PC-3 (cell line): ENCODE measurements around the gene ADM2. TPM values are rescaled to one million over a fixed set of nuclear protein-coding genes. Genes with fewer than 3 reads are reported as not detected.

ENCODE experiments used
- ATAC-seq: fragments of 200-7000 bp; cut with Tn5 transposase; 2 replicates; pipeline ENCODE4 v1.9.1; 2020; ENCODE audit warnings: mild to moderate bottlenecking, moderate library complexity
- BruUV-seq: library from RNA; stranded (reverse); fragments of 400-500 nt; replicated peaks from 2 replicates; lab custom pipeline; 2021; lab: Mats Ljungman, UMichigan
- CTCF ChIA-PET: fragments of 300-600 bp; sonication (Branson Sonifier 250); formaldehyde crosslinking; loops from one replicate; lab custom pipeline; 2022; ENCODE audit warnings: antibody characterized with exemption; lab: Charles Lee
- POLR2A ChIA-PET: fragments of 300-600 bp; sonication (Branson Sonifier 250); formaldehyde crosslinking; loops from one replicate; lab custom pipeline; 2022; ENCODE audit warnings: antibody characterized with exemption; ENCODE audit not compliant: unreplicated experiment; lab: Charles Lee
- DNase-seq: peaks from one replicate; pipeline ENCODE4 v3.0.0-alpha.2; 2015
- H2AFZ ChIP-seq: fragments of 300-600 bp; sonication (generic); 2 replicates; pipeline ENCODE4 v1.6.0; 2016; ENCODE audit warnings: antibody characterized with exemption, low read length
- H3F3A ChIP-seq: fragments of 300-600 bp; sonication (generic); one replicate; pipeline ENCODE4 v1.6.0; 2017; ENCODE audit warnings: antibody characterized with exemption, low read length, control low read depth, mild to moderate bottlenecking; ENCODE audit not compliant: unreplicated experiment
- H3K27ac ChIP-seq: fragments of 300-600 bp; sonication (generic); 2 replicates; pipeline ENCODE4 v1.5.1; 2016; ENCODE audit warnings: mild to moderate bottlenecking, low read length
- H3K27me3 ChIP-seq: fragments of 300-600 bp; sonication (generic); 2 replicates; pipeline ENCODE4 v1.6.1; 2016; ENCODE audit warnings: low read length, mixed read lengths
- H3K36me3 ChIP-seq: fragments of 300-600 bp; sonication (generic); 2 replicates; pipeline ENCODE4 v1.6.1; 2016; ENCODE audit warnings: low read depth, mixed run types, low read length, mixed read lengths
- H3K4me1 ChIP-seq: fragments of 300-600 bp; sonication (generic); 2 replicates; pipeline ENCODE4 v1.5.1; 2016; ENCODE audit warnings: low read length; ENCODE audit not compliant: insufficient read depth
- H3K4me2 ChIP-seq: fragments of 300-600 bp; sonication (generic); 2 replicates; pipeline ENCODE4 v1.6.0; 2016; ENCODE audit warnings: low read length
- H3K4me3 ChIP-seq: fragments of 300-600 bp; sonication (generic); 2 replicates; pipeline ENCODE4 v1.5.1; 2016; ENCODE audit warnings: mild to moderate bottlenecking, low read length, mixed read lengths
- H3K79me2 ChIP-seq: fragments of 300-600 bp; sonication (generic); 2 replicates; pipeline ENCODE4 v1.6.1; 2017; ENCODE audit warnings: low read length, mixed read lengths
- H3K9ac ChIP-seq: fragments of 300-600 bp; sonication (generic); 2 replicates; pipeline ENCODE4 v1.6.0; 2016; ENCODE audit warnings: mild to moderate bottlenecking, low read length
- H3K9me2 ChIP-seq: fragments of 300-600 bp; sonication (generic); replicated peaks from 2 replicates; pipeline ENCODE4 v1.6.1; 2016; ENCODE audit warnings: mixed run types, low read length, mixed read lengths
- H3K9me3 ChIP-seq: fragments of 300-600 bp; sonication (generic); 2 replicates; pipeline ENCODE4 v1.6.1; 2016; ENCODE audit warnings: low read length, mixed read lengths
- H4K20me1 ChIP-seq: fragments of 300-600 bp; sonication (generic); 2 replicates; pipeline ENCODE4 v1.6.1; 2016; ENCODE audit warnings: low read length, mixed read lengths
- CTCF ChIP-seq: fragments of 300-600 bp; sonication (generic); conservative IDR thresholded peaks from 2 replicates; pipeline ENCODE4 v1.5.1; 2017; ENCODE audit warnings: antibody characterized with exemption, low read depth, mild to moderate bottlenecking, low read length
- EZH2 ChIP-seq: fragments of 300-600 bp; sonication (generic); IDR thresholded peaks from one replicate; pipeline ENCODE4 v1.6.1; 2017; ENCODE audit warnings: antibody characterized with exemption, mild to moderate bottlenecking, low read length; ENCODE audit not compliant: unreplicated experiment
- EZH2phosphoT487 ChIP-seq: fragments of 300-600 bp; sonication (generic); IDR thresholded peaks from 2 replicates; pipeline ENCODE4 v1.6.1; 2018; ENCODE audit warnings: mild to moderate bottlenecking, antibody characterized with exemption, low read length, borderline replicate concordance
- intact Hi-C: fragments of 100-400 bp; cut with micrococcal nuclease; formaldehyde crosslinking; loops from 2 replicates; pipeline ENCODE4 v1.9.0; 2023
- total RNA-seq: library from RNA; depleted of rRNA; stranded (reverse); fragments of >200 nt; gene quantifications from 2 replicates; pipeline ENCODE4 v1.2.3, GENCODE V29; 2014

Gene ADM2
- total RNA-seq, 1 experiment from 2014 or later: 1.8 TPM

DNA sequence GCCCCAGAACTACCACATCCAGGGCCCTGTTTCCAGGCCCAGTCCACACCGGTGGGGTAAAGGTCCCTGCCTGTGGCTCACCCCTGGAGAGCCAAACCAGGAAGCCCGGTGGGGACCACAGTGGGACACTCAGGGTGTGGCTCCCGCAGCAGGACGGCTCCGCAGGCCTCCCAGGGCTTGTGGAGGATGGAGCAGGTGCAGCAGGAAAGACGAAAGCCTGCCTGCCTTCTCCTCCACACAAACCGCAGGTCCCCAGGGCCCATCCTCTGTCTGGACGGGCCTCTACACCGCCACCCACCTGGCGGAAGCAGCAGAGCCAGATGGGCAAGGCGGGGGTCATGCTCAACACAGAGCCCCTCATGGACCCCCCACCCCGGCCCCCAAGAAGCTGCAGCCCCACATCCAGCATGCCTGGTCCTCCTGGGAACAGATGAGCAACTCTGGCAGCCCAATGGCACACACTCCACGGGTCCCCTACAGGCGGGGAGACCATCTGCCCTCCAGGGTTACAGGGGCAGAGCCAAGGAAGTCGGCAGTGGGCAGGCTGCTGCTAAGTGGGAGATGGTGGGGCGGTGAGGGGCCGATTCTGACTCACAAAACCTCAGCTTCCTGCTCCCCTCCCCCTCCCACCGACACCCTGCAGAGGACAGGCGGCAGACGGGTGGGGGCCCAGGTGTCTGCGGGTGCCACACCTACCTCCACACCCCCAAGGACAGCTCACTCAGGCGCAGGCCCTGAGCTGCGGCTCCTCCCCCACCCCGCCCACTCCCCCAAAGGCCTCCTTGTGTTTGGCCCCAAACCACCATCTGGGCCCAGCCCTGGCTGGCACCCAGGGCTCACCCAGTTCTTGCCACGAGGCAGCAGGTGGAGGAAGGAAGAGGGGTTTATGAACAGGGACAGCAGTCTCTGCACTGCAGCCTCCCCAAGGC is 11.7 kb upstream of the ADM2 start:
- no peak overlapping the region for H3K9ac ChIP-seq
- peaks cover 48% of the 10 kb centered on the region for H4K20me1 ChIP-seq
- H3K27ac ChIP-seq: 0 out of 2 replicates have a peak overlapping the region, but pooled peaks have one; percentile 16
- intact Hi-C loops: no loop called here
- no TSS peak for BruUV-seq
- no peaks in the 10 kb centered on the region for H3K27me3 ChIP-seq
- H3K36me3 ChIP-seq: no peaks in the 10 kb centered on the region; the same call in none of the 2 replicates
- no peak overlapping the region for H2AFZ ChIP-seq
- ATAC-seq (peak; percentile 74), DNase-seq (peak; percentile 64)
- H3K4me1 ChIP-seq: peaks cover 28% of the 10 kb centered on the region
- H3K4me3 ChIP-seq: no peak overlapping the region
- ChIA-PET POLR2A (interaction anchor here (0.6 kb wide), 1 partner anchor 38 kb away, joined by 5 read pairs; the partner anchor contains the start of genes LMF2 and NCAPH2), CTCF (no interaction called here)
- no peaks in the 10 kb centered on the region for H3F3A ChIP-seq
- no peaks in the 10 kb centered on the region for H3K9me3 ChIP-seq
- TF ChIP-seq EZH2phosphoT487 (no peak), CTCF (no peak), EZH2 (no peak)
- H3K9me2 ChIP-seq: no peaks in the 10 kb centered on the region
- peaks cover 58% of the 10 kb centered on the region for H3K79me2 ChIP-seq
- peak overlapping the region; percentile 43 for H3K4me2 ChIP-seq

GRCh38 chr22:50470491-50470890 is 10.9 kb upstream of the ADM2 start:
- H3K9ac ChIP-seq: no peak overlapping the region
- TF ChIP-seq EZH2phosphoT487 (no peak), CTCF (no peak), EZH2 (no peak)
- H3K27me3 ChIP-seq: no peaks in the 10 kb centered on the region
- peaks cover 48% of the 10 kb centered on the region for H4K20me1 ChIP-seq
- POLR2A ChIA-PET: no interaction called here
- H3K79me2 ChIP-seq: peaks cover 58% of the 10 kb centered on the region
- no peak overlapping the region for H3K4me3 ChIP-seq
- no peaks in the 10 kb centered on the region for H3F3A ChIP-seq
- no TSS peak for BruUV-seq
- H3K4me2 ChIP-seq: peak overlapping the region; percentile 43
- H3K36me3 ChIP-seq: no peaks in the 10 kb centered on the region; the same call in none of the 2 replicates
- no peaks in the 10 kb centered on the region for H3K9me2 ChIP-seq
- no peak overlapping the region for H2AFZ ChIP-seq
- DNase-seq: no peak
- H3K27ac ChIP-seq: 0 out of 2 replicates have a peak overlapping the region, but pooled peaks have one; percentile 16
- no peaks in the 10 kb centered on the region for H3K9me3 ChIP-seq
- intact Hi-C loops: no loop called here
- CTCF ChIA-PET: no interaction called here
- ATAC-seq: no peak
- H3K4me1 ChIP-seq: peaks cover 32% of the 10 kb centered on the region
